Stimulated activated naive CD4-positive, alpha-beta T cell treated with Interleukin-2 at 50 U/mL for 16 hours (primary cell): ENCODE results near the gene SYP.
A peak's percentile ranks its signal among the peaks of the same experiment; 100 is the strongest.

ENCODE experiments used
- DNase-seq: peaks from one replicate; lab custom pipeline; 2025; lab: John Stamatoyannopoulos, UW

SYP gene

DNA sequence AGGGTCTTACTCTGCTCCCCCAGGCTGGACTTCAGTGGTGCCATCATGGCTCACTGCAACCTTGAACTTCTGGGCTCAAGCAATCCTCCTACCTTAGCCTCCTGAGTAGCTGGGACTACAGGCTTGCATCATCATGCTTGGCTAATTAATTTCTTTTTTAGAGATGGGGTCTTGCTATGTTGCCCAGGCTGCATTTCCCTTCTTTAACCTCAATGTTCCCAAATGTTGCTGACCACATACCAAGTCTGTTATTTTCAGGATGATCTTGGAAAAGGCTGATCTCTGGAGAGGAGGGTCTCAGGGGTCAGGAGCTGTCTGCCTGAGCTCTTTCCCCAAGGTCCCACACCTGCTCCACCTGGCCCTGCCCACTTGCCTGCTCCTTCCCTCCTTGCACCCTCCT is 20.1 kb upstream of the SYP start:
- DNase-seq: no peak

DNA sequence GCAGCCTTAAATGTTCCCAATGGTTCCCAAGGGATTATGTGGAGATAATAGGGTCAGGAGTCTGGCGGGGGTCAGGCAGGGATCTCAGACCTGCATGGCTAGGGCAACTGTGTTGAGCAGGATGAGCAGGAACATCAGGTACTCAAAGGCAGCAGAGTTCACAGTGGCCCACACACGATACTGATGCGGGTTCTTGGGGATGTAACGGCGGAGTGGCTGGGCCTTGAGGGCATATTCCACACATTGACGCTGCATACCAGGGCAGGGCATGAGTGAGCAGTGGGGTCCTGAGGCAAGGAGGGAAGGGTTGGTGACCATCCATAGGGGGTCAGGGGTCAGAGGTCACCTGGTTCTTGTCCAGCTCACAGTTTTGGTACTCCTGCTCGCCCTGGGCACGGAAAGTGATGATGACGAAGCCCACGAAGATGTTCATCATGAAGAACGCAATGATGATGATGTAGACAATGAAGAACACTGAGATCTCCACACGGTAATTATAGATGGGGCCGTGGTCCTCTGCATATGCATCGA is 15.1 kb upstream of the SYP start:
- DNase-seq: no peak

DNA sequence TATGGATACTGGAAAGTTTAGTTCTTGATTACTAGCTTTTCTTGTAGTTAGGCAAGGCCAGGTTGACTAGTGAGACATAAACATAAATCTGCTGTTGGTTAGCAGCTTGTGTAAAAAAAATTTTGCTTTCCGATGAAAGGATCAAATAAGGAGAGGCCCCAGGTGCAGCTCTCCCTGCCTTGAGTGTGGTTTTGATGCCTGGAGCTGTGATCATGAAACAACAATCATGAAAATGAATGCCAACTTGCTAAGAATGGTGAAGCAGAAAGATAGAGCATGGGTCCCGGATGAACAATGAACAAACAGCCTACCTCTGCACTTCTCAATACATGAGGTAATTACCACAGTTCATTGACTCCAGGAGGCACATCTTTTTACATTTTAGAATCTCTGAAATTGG is 14.4 kb upstream of the SYP start:
- no peak for DNase-seq

DNA sequence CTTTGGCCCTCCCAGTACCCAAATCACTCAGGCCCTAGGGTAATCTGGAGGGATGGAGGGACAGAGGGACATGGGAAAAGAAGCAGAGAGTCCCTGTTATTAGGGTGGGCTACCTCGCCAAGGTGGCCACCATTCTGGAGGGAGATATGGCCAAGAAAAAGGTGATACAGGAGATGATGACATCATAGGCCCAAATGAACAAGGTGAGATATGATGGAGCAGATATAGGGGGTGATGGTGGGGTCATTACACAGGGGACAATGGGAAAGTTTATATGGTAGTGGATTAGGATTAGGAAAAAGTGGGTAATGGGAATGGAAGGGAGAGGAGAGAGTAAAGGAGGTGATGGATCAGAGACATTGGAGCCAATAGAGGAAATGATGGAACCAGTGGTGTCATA is 12.9 kb upstream of the SYP start:
- no peak for DNase-seq

DNA sequence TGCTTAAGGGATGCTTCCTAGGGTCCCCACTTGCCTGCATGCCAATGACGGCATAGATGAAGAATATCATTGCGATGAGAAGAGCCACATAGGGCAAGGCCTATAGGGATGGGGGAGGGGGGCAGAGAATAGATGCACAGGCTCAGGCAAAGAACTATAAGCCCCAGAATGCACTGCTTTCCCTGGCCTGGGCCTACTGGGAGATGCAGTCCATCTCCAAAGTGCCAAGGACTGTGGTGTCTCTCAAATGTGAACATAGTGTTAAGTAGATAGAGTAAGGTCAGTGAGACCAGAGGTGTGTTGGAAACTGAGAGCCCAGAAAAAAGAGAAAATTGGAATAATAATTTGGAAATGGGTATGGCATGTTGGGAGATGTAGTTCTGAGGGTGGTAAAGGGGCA is 12.2 kb upstream of the SYP start:
- no peak for DNase-seq

DNA sequence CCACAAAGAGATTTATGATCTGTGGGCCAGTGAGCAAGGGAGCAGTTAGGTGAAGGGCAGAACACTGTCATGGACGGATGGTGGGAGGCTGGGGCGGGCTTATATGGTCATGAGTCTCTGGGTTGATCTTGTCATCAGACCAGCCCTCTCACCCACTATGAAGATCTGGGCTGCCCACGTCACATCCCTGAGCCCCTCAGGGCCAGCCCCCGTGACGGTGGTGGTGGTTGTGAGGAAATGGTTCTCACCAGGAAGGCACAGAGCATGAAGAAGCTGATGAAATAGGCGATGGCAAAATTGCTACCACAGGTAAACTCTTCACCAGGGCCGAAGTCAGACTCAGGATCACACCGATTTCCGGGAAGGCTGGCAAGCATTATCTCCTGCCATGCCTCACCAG is 11.1 kb upstream of the SYP start:
- no peak for DNase-seq

DNA sequence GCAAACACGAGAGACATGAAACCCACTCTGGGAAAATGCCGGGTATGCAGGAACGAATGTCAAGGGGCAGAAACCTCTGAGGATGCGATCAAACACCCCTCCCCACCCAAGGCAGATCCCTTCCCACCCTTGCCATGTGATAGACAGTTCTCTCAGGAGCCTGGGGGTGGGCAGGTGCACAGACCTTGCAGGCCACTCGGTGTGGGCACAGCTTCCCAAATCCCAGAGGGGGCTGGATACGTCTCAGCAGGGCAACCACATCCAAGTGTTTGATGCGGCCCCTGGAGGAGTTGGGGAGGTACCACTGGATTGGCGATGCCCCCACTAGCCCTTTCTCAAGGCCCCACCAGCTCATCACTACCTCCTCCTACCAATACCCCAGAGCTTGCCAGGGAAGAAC is 10.4 kb upstream of the SYP start:
- no peak for DNase-seq

DNA sequence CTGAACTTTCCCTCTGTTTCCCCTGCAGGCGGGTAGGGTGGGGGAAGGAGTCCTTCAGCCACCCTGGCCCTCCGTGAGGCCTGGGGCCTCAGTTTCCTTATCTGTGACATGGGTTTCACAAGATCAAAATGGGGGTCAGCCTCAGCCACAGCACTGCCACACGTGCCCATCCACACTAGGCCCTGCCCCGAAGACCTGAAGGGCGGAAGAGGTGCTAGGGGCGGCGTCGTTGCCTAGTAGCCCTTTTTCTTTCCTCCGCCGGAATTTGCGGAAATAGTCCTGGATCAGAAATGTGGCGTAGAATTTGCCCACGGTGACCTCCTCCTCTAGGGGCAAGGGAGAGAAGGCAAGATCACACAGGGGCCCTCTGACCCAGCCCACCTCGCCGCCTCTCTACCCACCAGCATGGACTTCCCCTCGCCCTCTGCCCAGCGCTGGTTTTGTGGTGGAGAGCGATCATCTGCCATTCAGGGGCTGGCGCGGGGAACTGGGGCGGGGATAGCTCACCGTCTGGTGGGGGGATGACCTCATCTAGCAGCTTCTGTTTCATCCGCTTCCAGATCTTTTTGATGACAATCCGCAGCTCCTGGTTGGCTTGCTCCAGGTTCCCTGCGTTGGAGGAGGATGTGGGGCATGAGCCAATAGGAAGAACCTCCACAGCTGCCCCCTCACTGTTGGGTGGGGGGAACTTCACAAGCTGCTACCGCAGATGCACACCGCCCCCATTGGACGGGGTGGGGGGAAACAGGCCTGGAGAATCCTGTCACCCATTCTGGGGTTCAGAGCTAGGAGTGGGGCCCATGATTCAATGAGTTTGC is 9.7 kb upstream of the SYP start:
- no peak for DNase-seq

DNA sequence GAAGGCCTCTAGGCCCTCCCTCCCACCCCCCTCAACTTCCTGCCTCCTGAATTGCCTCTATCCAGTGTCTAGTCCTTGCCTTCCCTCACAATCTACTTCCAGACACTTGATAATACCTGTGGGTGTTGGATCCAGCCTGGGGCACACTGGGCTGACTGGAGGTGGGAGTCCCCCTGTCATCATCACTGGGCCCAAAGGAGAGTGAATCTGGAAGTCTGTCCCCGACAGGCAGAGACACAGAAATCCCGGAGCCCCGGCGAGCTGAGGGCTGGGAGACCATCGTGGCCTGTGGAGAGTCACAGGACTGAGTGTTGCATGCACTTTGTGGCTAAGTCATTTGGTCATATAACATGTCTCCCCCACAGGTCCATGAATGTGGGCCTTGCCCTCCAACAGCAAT is 8.4 kb upstream of the SYP start:
- no peak for DNase-seq

DNA sequence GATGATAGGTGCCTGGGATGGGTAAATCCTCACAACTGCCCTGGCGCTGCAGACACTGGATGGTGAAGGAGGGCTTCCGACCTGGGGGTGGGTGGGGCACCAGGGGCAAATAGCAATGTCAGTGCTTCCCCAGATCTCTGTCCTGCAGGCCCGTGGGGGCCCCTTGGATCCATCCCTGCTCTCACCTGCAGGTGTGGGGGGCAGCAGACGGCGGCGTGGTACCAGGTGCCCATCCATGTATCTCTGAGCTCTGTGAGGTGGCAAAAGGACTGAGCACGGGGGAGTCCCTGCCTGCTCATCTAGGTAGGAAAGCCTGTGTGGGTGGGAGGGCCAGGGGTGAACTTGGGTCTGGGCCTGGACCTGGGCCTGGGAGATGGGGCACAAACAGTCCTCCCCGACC is 6.5 kb upstream of the SYP start:
- DNase-seq: no peak

DNA sequence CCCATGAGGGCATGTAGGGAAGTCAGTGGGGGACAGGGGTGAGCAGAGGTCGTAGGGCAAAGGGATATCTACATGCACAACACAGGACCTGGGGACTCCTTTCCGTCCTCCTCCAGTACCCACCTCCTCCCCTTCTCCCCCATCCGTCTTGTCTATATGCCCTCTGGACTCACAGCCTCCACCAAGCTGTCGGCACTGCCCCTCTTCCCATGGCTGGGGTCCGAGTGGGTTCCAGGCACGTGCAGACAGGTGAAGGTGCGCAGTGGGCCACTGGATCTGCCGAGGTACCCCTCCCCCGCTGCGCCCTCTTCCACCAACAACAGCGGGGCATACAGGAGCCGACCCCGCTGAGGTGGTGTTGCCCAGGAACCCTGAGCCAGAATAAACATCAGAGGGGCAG is 5.5 kb upstream of the SYP start:
- no peak for DNase-seq

DNA sequence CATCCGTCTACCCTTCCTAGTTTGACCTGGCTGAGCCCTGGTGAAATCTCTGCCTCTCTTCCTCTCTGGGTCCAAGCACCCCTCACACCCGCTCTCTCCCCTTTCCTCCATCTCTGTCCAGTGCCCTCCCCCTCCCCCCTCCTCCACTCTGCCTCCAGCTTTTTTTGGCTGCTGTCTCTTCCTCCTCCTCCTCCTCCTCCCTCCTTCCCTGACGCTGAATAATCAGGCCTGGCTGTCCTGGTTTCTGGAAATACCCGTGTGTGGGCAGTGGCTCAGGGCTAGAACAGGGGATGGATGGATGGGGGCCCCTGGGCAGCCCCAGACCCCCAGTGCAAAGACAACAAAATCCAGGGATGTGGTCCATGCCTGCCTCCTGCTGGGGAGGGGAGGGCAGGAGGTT is 4.7 kb upstream of the SYP start:
- DNase-seq: no peak

DNA sequence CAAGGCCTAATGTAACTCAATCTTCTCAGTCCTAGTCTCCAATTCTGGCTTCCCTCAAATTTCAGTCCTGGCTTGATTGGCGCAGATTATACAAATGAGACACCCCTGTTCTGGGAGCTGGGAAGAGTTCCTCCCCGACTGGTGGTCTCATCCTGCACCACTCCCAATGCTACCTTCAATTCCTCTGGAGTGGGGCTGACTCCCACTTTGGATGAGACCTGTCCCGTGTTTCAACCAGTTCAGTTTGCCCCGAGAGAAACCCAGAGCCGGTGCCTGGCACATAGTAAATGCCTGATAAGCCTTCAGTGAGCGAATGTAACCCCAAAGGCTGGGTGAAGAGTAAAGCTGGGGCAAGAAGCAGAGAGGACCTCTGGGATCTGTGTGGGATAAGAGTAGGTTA is 4.0 kb upstream of the SYP start:
- no peak for DNase-seq

DNA sequence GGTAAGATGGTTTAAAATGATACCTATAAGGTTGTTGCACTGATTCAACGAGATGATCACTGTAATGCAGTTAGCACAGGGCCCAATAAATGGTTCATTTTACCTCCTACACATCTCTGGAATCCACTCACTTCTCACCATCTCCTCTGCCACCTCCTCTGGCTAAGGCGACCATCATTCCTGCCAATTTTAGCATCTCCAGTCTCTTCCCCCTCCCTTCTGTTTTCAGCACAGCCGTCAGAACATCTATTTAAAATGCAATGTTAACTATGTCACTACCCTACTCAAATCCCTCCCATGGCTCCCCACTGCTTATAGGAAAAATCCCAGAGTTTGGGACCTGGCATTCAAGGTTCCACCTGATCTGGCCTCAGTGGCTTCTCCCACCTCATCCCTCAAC is 3.5 kb upstream of the SYP start:
- no peak for DNase-seq

DNA sequence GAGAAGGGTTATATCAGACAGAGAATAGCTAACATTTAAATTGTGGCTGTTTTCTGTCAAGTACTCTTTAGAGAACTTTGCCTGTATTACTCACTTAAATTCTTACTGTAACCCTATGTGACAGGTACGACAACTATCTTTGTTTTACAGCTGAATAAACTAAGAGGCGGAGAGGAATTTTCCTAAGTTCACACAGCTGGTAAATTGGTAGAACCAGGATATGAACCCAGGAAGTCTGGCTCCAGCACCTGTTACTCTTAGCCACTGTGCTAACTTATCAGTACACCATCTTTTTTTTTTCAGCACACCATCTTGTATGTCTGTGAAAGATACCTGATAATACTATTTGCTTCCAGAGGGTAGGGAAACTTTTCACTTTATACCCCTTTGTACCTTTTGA is 2.0 kb upstream of the SYP start:
- no peak for DNase-seq

DNA sequence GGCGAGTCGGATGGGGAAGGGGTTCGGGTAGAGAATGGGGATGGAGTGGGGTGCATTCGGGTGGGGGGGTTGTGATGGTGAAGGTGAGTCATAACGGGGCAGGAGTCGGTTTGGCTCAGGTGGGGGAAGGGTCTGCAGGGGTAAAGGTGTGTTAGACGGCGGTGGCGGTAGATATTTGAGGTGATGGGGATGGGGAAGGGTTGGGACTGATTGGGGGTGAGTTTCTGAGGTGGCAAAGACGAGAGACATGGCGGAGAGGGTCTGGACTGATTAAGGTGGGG is 738 bp downstream of the SYP start:
- DNase-seq: no peak

DNA sequence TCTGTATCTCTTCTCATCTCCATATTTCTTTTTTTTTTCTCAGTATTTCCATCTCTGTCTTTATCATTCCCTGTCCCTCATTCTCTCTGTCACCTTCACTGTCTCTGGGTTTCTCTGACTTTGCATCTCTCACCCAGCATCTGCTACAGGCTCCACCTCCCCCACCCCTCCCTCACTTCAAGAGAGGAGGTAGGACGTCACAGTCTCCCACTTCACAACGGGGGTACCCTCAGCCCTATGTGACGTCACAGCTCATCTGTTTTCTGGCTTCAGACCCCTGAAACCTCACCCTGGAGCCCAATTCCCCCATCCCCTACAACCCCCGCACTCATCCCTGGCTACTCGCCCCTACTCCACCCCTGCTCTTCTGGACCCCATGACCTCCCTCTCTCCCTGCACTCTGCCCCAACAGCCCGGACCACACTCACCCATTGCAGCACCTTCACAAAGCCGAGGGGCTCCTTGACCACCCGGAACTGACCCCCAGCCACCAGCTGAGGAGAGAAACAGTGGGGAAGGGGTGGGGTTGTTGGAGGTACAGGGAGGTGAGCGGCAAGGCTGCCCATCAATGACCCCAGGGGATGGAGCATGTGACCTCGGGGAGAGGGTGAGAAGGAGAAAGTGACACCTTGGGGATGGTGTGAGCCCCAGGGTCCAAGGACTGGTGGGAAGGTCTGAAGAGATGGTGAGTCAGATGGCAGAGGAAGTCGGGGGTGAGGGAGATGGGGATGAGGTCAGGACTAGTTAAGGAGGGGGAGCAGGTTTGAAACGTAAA is 1.3 kb downstream of the SYP start:
- DNase-seq: no peak

DNA sequence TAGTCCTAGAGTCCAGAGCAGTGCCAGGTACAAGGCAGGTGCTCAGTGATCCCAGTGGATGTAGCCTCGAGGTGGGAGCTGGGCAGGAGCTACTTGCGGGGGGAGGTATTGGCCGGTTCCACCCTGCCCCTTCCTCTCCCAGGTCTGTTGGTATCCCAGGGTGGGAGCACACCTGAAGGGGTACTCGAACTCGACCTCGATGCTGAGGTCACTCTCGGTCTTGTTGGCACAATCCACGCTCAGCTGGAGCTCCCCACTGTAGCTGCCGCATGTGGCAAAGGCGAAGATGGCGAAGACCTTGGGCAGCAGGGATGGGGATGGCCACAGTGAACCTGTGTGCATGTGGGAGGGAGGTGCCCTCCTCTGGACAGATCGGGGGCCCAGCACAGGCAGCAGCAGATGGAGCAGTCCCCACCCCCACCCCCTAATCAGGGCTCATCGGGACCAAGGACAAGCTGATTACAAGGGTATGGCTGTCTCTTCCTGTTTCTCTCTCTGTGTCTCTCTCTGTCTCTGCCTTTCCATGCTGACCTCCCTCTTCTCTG is 2.4 kb downstream of the SYP start:
- DNase-seq: no peak

DNA sequence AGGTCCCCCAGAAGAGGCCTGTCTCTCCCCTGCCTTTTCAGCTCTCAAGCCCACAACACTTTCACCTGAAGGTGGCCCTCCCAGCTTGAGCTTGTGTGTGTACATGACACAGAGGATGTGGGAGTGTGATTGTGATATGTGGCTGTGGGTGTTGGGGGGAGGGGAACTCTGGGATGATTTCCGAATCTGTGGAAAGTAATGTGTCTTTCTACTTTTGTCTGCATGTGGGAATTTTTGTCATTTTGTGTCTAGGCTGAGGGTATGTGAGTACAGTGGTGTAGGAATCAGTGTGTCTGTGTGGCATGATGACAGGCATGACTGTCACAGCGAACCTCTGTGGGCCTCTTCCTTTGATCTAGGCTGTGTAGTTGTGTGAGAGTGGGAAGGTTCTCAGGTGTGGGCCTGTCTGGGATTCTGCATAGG is 6.4 kb downstream of the SYP start:
- DNase-seq: no peak

DNA sequence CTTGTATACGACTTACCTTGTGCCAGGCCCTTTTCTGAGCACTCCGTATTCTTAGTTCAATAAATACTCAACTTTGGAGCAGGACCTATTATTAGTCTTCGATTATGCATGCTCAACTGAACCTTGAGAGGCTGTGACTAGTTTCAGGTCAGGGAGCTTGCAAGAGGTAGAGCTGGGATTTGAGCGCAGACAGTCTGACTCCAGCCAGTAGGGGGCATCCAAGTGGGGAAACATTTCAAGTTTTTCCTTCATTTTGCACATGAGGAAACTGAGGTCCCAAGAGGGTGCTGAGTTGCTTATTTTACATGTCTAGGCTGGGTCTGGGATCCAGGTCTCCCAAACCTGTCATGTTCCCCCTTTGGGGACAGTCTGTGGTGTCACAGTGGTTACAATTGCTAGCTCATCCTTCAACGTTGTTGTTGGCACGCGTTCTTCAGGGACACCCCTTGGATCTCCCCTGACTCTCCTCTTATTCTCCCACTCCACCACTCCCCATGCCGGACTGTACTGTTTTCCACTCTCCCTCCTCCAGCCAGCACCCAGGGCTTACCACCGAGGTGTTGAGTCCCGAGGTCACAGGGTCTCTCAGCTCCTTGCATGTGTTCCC is 7.2 kb downstream of the SYP start:
- peak; percentile 20 for DNase-seq

DNA sequence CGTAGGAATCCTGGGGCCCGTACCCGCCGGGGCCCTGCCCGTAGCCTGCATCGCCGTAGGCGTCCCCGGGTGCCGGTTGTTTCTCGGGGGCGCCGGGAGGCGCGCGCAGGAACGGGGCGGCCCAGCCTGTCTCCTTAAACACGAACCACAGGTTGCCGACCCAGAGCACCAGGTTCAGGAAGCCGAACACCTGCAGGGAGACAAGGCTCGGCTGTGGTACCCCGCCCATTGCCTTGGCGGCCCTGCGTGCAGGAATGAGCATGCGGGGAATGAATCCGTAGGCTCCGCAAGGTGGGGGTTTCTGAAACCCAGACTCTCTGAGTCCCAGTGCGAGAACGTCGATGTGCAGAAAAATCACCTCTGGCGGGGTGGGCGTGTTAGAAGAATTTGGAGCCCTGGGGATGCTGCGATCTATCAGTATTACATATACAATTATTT is 8.4 kb downstream of the SYP start:
- no peak for DNase-seq

DNA sequence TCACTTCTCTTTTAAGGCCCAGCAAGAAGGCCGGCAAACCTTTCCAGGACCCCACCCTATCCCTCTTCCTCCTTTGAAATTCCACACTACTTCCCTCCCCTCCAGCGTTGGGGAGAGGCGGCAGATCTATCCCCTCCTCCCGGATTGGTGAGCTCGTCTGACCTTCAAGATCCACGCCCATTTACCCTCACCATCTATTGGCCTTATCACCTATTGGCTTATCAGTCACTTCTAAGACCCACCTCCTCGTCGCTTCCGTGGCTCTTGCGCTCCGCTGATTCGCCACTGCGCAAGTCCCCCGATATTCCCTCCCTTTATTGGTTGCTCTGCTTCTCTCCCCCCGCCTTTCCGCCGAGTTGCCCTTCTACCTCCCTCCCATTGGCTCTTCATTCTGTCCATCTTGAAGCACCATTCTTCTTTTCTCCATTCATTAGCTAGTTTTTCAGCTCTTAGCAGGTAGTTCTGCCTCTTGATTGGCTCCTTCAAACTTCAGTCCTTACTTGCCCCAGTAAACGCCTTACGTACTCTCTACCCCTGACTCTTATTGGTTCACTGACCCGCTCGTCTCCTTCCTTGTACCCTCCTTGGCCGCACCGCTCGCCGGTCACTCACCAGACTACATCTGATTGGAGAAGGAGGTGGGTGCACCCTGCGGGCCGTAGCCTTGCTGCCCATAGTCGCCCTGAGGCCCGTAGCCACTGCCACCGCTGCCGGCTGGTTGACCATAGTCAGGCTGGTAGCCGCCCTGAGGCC is 9.0 kb downstream of the SYP start:
- peak; percentile 84 for DNase-seq
